ENCODE results near the gene CCSER2.

Gene CCSER2

GRCh38 chr10:84366041-84366440 lies 37.7 kb downstream of the CCSER2 start:
- no peak for DNase-seq
- H3K9ac ChIP-seq (ENCODE audit: low read length), result no peak overlapping the region
- 100% methylated on average over 4 of the region's 4 CpGs for WGBS
- no peak overlapping the region for H3K18ac ChIP-seq (ENCODE audit: low read depth in 1 of 2, low read length in 2 of 2)
- no peaks in the 10 kb centered on the region for H3K27me3 ChIP-seq (ENCODE audit: control insufficient read depth in 1 of 2, insufficient read depth in 1 of 2, low read length in 2 of 2)
- H3K36me3 ChIP-seq (ENCODE audit: control insufficient read depth in 1 of 2, insufficient read depth in 2 of 2, low read depth in 1 of 2, low read length in 2 of 2), result peaks cover 0 to 3% of the 10 kb centered on the region in 2 experiments
- H2BK15ac ChIP-seq (ENCODE audit: low read depth, poor library complexity, severe bottlenecking), result no peak overlapping the region
- no peak overlapping the region for H3K4me3 ChIP-seq (ENCODE audit: insufficient read depth in 1 of 2, low read depth in 1 of 2, low read length in 2 of 2)
- H2AFZ ChIP-seq (ENCODE audit: low read depth, low read length), result no peak overlapping the region
- no peaks in the 10 kb centered on the region for H3K4me1 ChIP-seq (ENCODE audit: control insufficient read depth, insufficient read depth, low read depth, low read length)
- no peak overlapping the region for H3K4ac ChIP-seq (ENCODE audit: low read depth in 1 of 2, low read length in 2 of 2)
- no peak overlapping the region for H4K91ac ChIP-seq (ENCODE audit: low read length)
- H2BK120ac ChIP-seq (ENCODE audit: low read depth, low read length), result no peak overlapping the region
- no peak overlapping the region for H2BK12ac ChIP-seq (ENCODE audit: low read length in 2 of 2)
- no peak overlapping the region for H2BK5ac ChIP-seq (ENCODE audit: low read depth, low read length, poor library complexity, severe bottlenecking)
- H4K8ac ChIP-seq (ENCODE audit: low read length), result no peak overlapping the region
- no peak overlapping the region for H3K23ac ChIP-seq (ENCODE audit: low read length in 2 of 2)
- H3K27ac ChIP-seq (ENCODE audit: low read length, poor library complexity, severe bottlenecking), result no peak overlapping the region
- no peak overlapping the region for H3K14ac ChIP-seq (ENCODE audit: low read length in 2 of 2)
- peaks cover 12% of the 10 kb centered on the region for H3K79me1 ChIP-seq (replicated peaks; ENCODE audit: low read length, poor library complexity, severe bottlenecking)
- no peak overlapping the region for H2AK5ac ChIP-seq (ENCODE audit: low read length, severe bottlenecking)
- H3K9me3 ChIP-seq (ENCODE audit: control insufficient read depth, low read length), result no peaks in the 10 kb centered on the region
- H3K4me2 ChIP-seq (ENCODE audit: low read length, poor library complexity, severe bottlenecking), result no peak overlapping the region

GRCh38 chr10:84367256-84367655 lies 38.9 kb downstream of the CCSER2 start:
- Histone ChIP-seq H2BK120ac (ENCODE audit: low read depth, low read length) (no peak overlapping the region), H3K79me1 (replicated peaks; ENCODE audit: low read length, poor library complexity, severe bottlenecking) (peaks cover 14% of the 10 kb centered on the region), H3K4me1 (ENCODE audit: control insufficient read depth, insufficient read depth, low read depth, low read length) (no peaks in the 10 kb centered on the region), H3K36me3 (ENCODE audit: control insufficient read depth in 1 of 2, insufficient read depth in 2 of 2, low read depth in 1 of 2, low read length in 2 of 2) (peaks cover 2 to 15% of the 10 kb centered on the region in 2 experiments), H3K9me3 (ENCODE audit: control insufficient read depth, low read length) (no peaks in the 10 kb centered on the region), H3K4me2 (ENCODE audit: low read length, poor library complexity, severe bottlenecking) (no peak overlapping the region), H3K4ac (ENCODE audit: low read depth in 1 of 2, low read length in 2 of 2) (no peak overlapping the region), H3K14ac (ENCODE audit: low read length in 2 of 2) (no peak overlapping the region), H3K23ac (ENCODE audit: low read length in 2 of 2) (no peak overlapping the region), H2BK12ac (ENCODE audit: low read length in 2 of 2) (no peak overlapping the region), H2BK15ac (ENCODE audit: low read depth, poor library complexity, severe bottlenecking) (no peak overlapping the region), H2BK5ac (ENCODE audit: low read depth, low read length, poor library complexity, severe bottlenecking) (no peak overlapping the region), H3K27ac (ENCODE audit: low read length, poor library complexity, severe bottlenecking) (no peak overlapping the region), H4K8ac (ENCODE audit: low read length) (no peak overlapping the region), H3K27me3 (ENCODE audit: control insufficient read depth in 1 of 2, insufficient read depth in 1 of 2, low read length in 2 of 2) (no peaks in the 10 kb centered on the region), H3K18ac (ENCODE audit: low read depth in 1 of 2, low read length in 2 of 2) (no peak overlapping the region), H2AK5ac (ENCODE audit: low read length, severe bottlenecking) (no peak overlapping the region), H3K9ac (ENCODE audit: low read length) (no peak overlapping the region), H2AFZ (ENCODE audit: low read depth, low read length) (no peak overlapping the region), H3K4me3 (ENCODE audit: insufficient read depth in 1 of 2, low read depth in 1 of 2, low read length in 2 of 2) (no peak overlapping the region), H4K91ac (ENCODE audit: low read length) (no peak overlapping the region)
- WGBS, result 97% methylated on average over 6 of the region's 6 CpGs
- DNase-seq, result no peak

DNA sequence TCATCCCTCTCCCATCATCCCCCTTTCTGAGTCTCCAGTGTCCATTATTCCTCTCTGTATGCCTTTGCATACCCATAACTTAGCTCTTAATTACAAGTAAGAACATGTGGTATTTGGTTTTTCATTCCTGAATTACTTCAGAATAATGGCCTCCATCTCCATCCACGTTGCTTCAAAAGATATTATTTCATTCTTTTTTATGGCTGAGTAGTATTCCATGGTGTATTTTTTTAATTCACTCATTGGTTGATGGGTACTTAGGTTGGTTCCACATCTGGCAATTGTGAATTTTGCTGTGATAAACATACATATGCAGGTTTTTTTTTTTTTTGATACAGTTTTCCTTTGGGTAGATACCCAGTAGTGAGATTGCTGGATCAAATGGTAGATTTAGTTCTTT lies 40.4 kb downstream of the CCSER2 start:
- H3K27me3 ChIP-seq (ENCODE audit: control insufficient read depth in 1 of 2, insufficient read depth in 1 of 2, low read length in 2 of 2), result no peaks in the 10 kb centered on the region
- no peak overlapping the region for H2BK15ac ChIP-seq (ENCODE audit: low read depth, poor library complexity, severe bottlenecking)
- no peaks in the 10 kb centered on the region for H3K9me3 ChIP-seq (ENCODE audit: control insufficient read depth, low read length)
- H2BK12ac ChIP-seq (ENCODE audit: low read length in 2 of 2), result no peak overlapping the region
- no peaks in the 10 kb centered on the region for H3K4me1 ChIP-seq (ENCODE audit: control insufficient read depth, insufficient read depth, low read depth, low read length)
- WGBS, result no CpG with 5 or more reads among the region's 1 CpG
- H4K8ac ChIP-seq (ENCODE audit: low read length), result no peak overlapping the region
- no peak overlapping the region for H4K91ac ChIP-seq (ENCODE audit: low read length)
- H3K4me3 ChIP-seq (ENCODE audit: insufficient read depth in 1 of 2, low read depth in 1 of 2, low read length in 2 of 2), result no peak overlapping the region
- H3K23ac ChIP-seq (ENCODE audit: low read length in 2 of 2), result no peak overlapping the region
- no peak overlapping the region for H2AFZ ChIP-seq (ENCODE audit: low read depth, low read length)
- H2BK120ac ChIP-seq (ENCODE audit: low read depth, low read length), result no peak overlapping the region
- H3K14ac ChIP-seq (ENCODE audit: low read length in 2 of 2), result no peak overlapping the region
- H3K4me2 ChIP-seq (ENCODE audit: low read length, poor library complexity, severe bottlenecking), result no peak overlapping the region
- H3K9ac ChIP-seq (ENCODE audit: low read length), result no peak overlapping the region
- no peak for DNase-seq
- no peak overlapping the region for H3K27ac ChIP-seq (ENCODE audit: low read length, poor library complexity, severe bottlenecking)
- no peak overlapping the region for H2BK5ac ChIP-seq (ENCODE audit: low read depth, low read length, poor library complexity, severe bottlenecking)
- no peak overlapping the region for H2AK5ac ChIP-seq (ENCODE audit: low read length, severe bottlenecking)
- no peak overlapping the region for H3K4ac ChIP-seq (ENCODE audit: low read depth in 1 of 2, low read length in 2 of 2)
- H3K36me3 ChIP-seq (ENCODE audit: control insufficient read depth in 1 of 2, insufficient read depth in 2 of 2, low read depth in 1 of 2, low read length in 2 of 2), result peaks cover 2 to 29% of the 10 kb centered on the region in 2 experiments
- peaks cover 14% of the 10 kb centered on the region for H3K79me1 ChIP-seq (replicated peaks; ENCODE audit: low read length, poor library complexity, severe bottlenecking)
- H3K18ac ChIP-seq (ENCODE audit: low read depth in 1 of 2, low read length in 2 of 2), result no peak overlapping the region

GRCh38 chr10:84370283-84370682 lies 41.9 kb downstream of the CCSER2 start:
- no peak for DNase-seq
- no peak overlapping the region for H3K4me3 ChIP-seq (ENCODE audit: insufficient read depth in 1 of 2, low read depth in 1 of 2, low read length in 2 of 2)
- WGBS, result no CpG with 5 or more reads among the region's 1 CpG
- peaks cover 2 to 39% of the 10 kb centered on the region in 2 experiments for H3K36me3 ChIP-seq (ENCODE audit: control insufficient read depth in 1 of 2, insufficient read depth in 2 of 2, low read depth in 1 of 2, low read length in 2 of 2)
- H3K27me3 ChIP-seq (ENCODE audit: control insufficient read depth in 1 of 2, insufficient read depth in 1 of 2, low read length in 2 of 2), result no peaks in the 10 kb centered on the region
- H3K18ac ChIP-seq (ENCODE audit: low read depth in 1 of 2, low read length in 2 of 2), result no peak overlapping the region
- H3K9ac ChIP-seq (ENCODE audit: low read length), result no peak overlapping the region
- H3K4ac ChIP-seq (ENCODE audit: low read depth in 1 of 2, low read length in 2 of 2), result no peak overlapping the region
- H4K8ac ChIP-seq (ENCODE audit: low read length), result no peak overlapping the region
- no peak overlapping the region for H2BK12ac ChIP-seq (ENCODE audit: low read length in 2 of 2)
- no peak overlapping the region for H2BK5ac ChIP-seq (ENCODE audit: low read depth, low read length, poor library complexity, severe bottlenecking)
- H3K4me2 ChIP-seq (ENCODE audit: low read length, poor library complexity, severe bottlenecking), result no peak overlapping the region
- no peaks in the 10 kb centered on the region for H3K9me3 ChIP-seq (ENCODE audit: control insufficient read depth, low read length)
- H2AFZ ChIP-seq (ENCODE audit: low read depth, low read length), result no peak overlapping the region
- H2BK15ac ChIP-seq (ENCODE audit: low read depth, poor library complexity, severe bottlenecking), result no peak overlapping the region
- peaks cover 15% of the 10 kb centered on the region for H3K79me1 ChIP-seq (replicated peaks; ENCODE audit: low read length, poor library complexity, severe bottlenecking)
- no peak overlapping the region for H3K23ac ChIP-seq (ENCODE audit: low read length in 2 of 2)
- no peak overlapping the region for H3K27ac ChIP-seq (ENCODE audit: low read length, poor library complexity, severe bottlenecking)
- H2BK120ac ChIP-seq (ENCODE audit: low read depth, low read length), result no peak overlapping the region
- H2AK5ac ChIP-seq (ENCODE audit: low read length, severe bottlenecking), result no peak overlapping the region
- H4K91ac ChIP-seq (ENCODE audit: low read length), result no peak overlapping the region
- no peak overlapping the region for H3K14ac ChIP-seq (ENCODE audit: low read length in 2 of 2)
- H3K4me1 ChIP-seq (ENCODE audit: control insufficient read depth, insufficient read depth, low read depth, low read length), result no peaks in the 10 kb centered on the region
